Endothelial cell of umbilical vein (primary cell): ENCODE results near the gene KLHDC4. TPM values are rescaled to one million over a fixed set of nuclear protein-coding genes. Genes with fewer than 3 reads are reported as not detected.

Experiments
- BruUV-seq: library from RNA; stranded (reverse); fragments of 400-500 nt; replicated peaks from 2 replicates; lab custom pipeline; 2021; lab: Mats Ljungman, UMichigan
- CTCF ChIA-PET: fragments of 300-600, 350-600 bp; sonication (Branson Sonifier 250); formaldehyde crosslinking; loops from one replicate; lab custom pipeline; 2021; ENCODE audit warnings: antibody characterized with exemption, inconsistent platforms; lab: Charles Lee
- POLR2A ChIA-PET: fragments of 300-600, 350-600 bp; sonication (Branson Sonifier 250); formaldehyde crosslinking; loops from one replicate; lab custom pipeline; 2021; ENCODE audit warnings: antibody characterized with exemption, inconsistent platforms; lab: Charles Lee
- DNase-seq: peaks from one replicate; pipeline ENCODE4 v3.0.0-alpha.2; 2011; ENCODE audit warnings: low read depth, low spot score
- FAIRE-seq: peaks from 2 replicates; lab custom pipeline; 2011; peaks lifted over from hg19 to GRCh38; lab: Jason Lieb, UNC
- H2AFZ ChIP-seq: 2 replicates; pipeline ENCODE4 v1.6.0; 2012; ENCODE audit warnings: low read depth, low read length, control low read depth, inconsistent platforms
- H3K27ac ChIP-seq: 2 replicates; pipeline ENCODE4 v1.5.1; 2011; ENCODE audit warnings: low read depth, mild to moderate bottlenecking, control low read depth, low read length, moderate library complexity; ENCODE audit not compliant: insufficient read depth
- H3K27me3 ChIP-seq, 2 experiments: 2 replicates each; pipeline versions ENCODE4 v1.6.0 to v1.6.1; 2011; ENCODE audit warnings: low read length in 2 of 2, mixed read lengths in 1 of 2; ENCODE audit not compliant: control insufficient read depth in 2 of 2, insufficient read depth in 2 of 2
- H3K36me3 ChIP-seq, 2 experiments: 2 replicates in 1 of 2; 3 replicates in 1 of 2; pipeline ENCODE4 v1.5.1; 2011; ENCODE audit warnings: low read length in 2 of 2, mild to moderate bottlenecking in 1 of 2, moderate library complexity in 1 of 2; ENCODE audit not compliant: control insufficient read depth in 2 of 2, insufficient read depth in 2 of 2; ENCODE audit errors: extremely low read depth in 1 of 2
- H3K4me1 ChIP-seq: 3 replicates; pipeline ENCODE4 v1.5.1; 2011; ENCODE audit warnings: mild to moderate bottlenecking, low read length; ENCODE audit not compliant: control insufficient read depth, insufficient read depth; ENCODE audit errors: extremely low read depth
- H3K4me2 ChIP-seq: 2 replicates; pipeline ENCODE4 v1.6.1; 2011; ENCODE audit warnings: low read length, control low read depth, mixed read lengths; ENCODE audit not compliant: insufficient read depth
- H3K4me3 ChIP-seq, 3 experiments: fragments of 200-600 bp in 1 of 3; sonication (generic), shearing (Covaris generic) in 1 of 3; replicated peaks in 1 of 3; 2 replicates each; pipeline ENCODE4 v1.5.1; 2011 to 2016; ENCODE audit warnings: control low read depth in 3 of 3, low read length in 3 of 3, mild to moderate bottlenecking in 2 of 3, inconsistent platforms in 1 of 3, low read depth in 1 of 3, moderate library complexity in 1 of 3; ENCODE audit not compliant: insufficient read depth in 1 of 3
- H3K79me2 ChIP-seq: 2 replicates; pipeline ENCODE4 v1.6.0; 2012; ENCODE audit warnings: low read length, inconsistent platforms; ENCODE audit not compliant: control insufficient read depth, insufficient read depth
- H3K9ac ChIP-seq: replicated peaks from 2 replicates; pipeline ENCODE3; 2011; ENCODE audit warnings: low read length, control low read depth; ENCODE audit not compliant: insufficient read depth; ENCODE audit errors: extremely low read depth
- H3K9me1 ChIP-seq: replicated peaks from 3 replicates; pipeline ENCODE4 v1.6.0; 2011; ENCODE audit warnings: mild to moderate bottlenecking, low read length; ENCODE audit not compliant: control insufficient read depth, insufficient read depth; ENCODE audit errors: extremely low read depth
- H3K9me3 ChIP-seq: replicated peaks from 2 replicates; pipeline ENCODE4 v1.5.1; 2012; ENCODE audit warnings: low read length, inconsistent platforms; ENCODE audit not compliant: control insufficient read depth, insufficient read depth
- H4K20me1 ChIP-seq: replicated peaks from 2 replicates; pipeline ENCODE3; 2011; ENCODE audit warnings: mild to moderate bottlenecking, low read length; ENCODE audit not compliant: control insufficient read depth, insufficient read depth; ENCODE audit errors: extremely low read depth
- EZH2 ChIP-seq: IDR thresholded peaks from 2 replicates; pipeline ENCODE4 v1.6.1; 2012; ENCODE audit warnings: borderline replicate concordance, low read depth, mild to moderate bottlenecking, moderate library complexity, low read length, inconsistent platforms; ENCODE audit not compliant: severe bottlenecking
- FOS ChIP-seq: IDR thresholded peaks from 2 replicates; pipeline ENCODE4 v1.6.1; 2011; ENCODE audit warnings: mild to moderate bottlenecking, low read length, moderate library complexity, borderline replicate concordance; ENCODE audit not compliant: insufficient read depth
- GATA2 ChIP-seq: IDR thresholded peaks from 2 replicates; pipeline ENCODE4 v1.7.0; 2011; ENCODE audit warnings: low read depth, mild to moderate bottlenecking, moderate library complexity, mixed read lengths, low read length; ENCODE audit not compliant: insufficient read length, insufficient read depth
- JUN ChIP-seq: IDR thresholded peaks from 2 replicates; pipeline ENCODE4 v1.6.1; 2011; ENCODE audit warnings: borderline replicate concordance, low read depth; ENCODE audit not compliant: insufficient read length, insufficient read depth
- MYC ChIP-seq: IDR thresholded peaks from one replicate; pipeline ENCODE4 v1.6.1; 2011; ENCODE audit warnings: mild to moderate bottlenecking, low read depth, low read length
- POLR2A ChIP-seq: IDR thresholded peaks from 2 replicates; pipeline ENCODE4 v1.6.1; 2012; ENCODE audit warnings: low read depth, mild to moderate bottlenecking, control low read depth, low read length
- POLR2AphosphoS5 ChIP-seq: IDR thresholded peaks from 2 replicates; pipeline ENCODE4 v1.6.1; 2012; ENCODE audit warnings: low read depth, mild to moderate bottlenecking, control low read depth, low read length, moderate library complexity; ENCODE audit not compliant: insufficient read depth
- dilution Hi-C: fragments of 300-500 bp; cut with MboI; formaldehyde crosslinking; loops from one replicate; pipeline ENCODE4 v1.15.0; 2019; ENCODE audit warnings: low sequenced_read_pairs; ENCODE audit not compliant: extremely low pct_ligation_motif_present
- intact Hi-C: fragments of 100-400 bp; cut with micrococcal nuclease; formaldehyde crosslinking; loops from one replicate; pipeline ENCODE4 v1.10.0; 2022
- polyA plus RNA-seq, 4 experiments: library from polyadenylated mRNA; depleted of rRNA in 3 of 4; stranded (reverse) in 3 of 4; unstranded in 1 of 4; fragments of >200 nt; gene quantifications; 2 replicates each; pipeline versions ENCODE4 v1.2.1 to v1.2.3, GENCODE V29; 2011 to 2012; ENCODE audit warnings: missing spikeins in 1 of 4
- total RNA-seq: library from RNA; stranded (reverse); gene quantifications from 2 replicates; pipeline ENCODE4 v1.2.3, GENCODE V29; 2021
- TF ChIP-seq, protein P1 (sequence below), 2 donors: IDR thresholded peaks; 1 replicate in 1 of 2; 2 replicates in 1 of 2; pipeline ENCODE4 v1.5.1; 2011; ENCODE audit warnings: low read length in 2 of 2, mild to moderate bottlenecking in 2 of 2, moderate library complexity in 2 of 2, control low read depth in 1 of 2, inconsistent platforms in 1 of 2, low read depth in 1 of 2; ENCODE audit not compliant: insufficient read depth in 1 of 2; ENCODE audit errors: extremely low read depth in 1 of 2
- TF ChIP-seq, protein P2 (sequence below): IDR thresholded peaks from 2 replicates; pipeline ENCODE4 v1.6.1; 2011; ENCODE audit not compliant: insufficient read depth, insufficient read length

Gene KLHDC4
- total and polyA plus RNA-seq, 2 donors (not counting 3 experiments of a cell fraction or from before 2014, with no cell fraction given) = 24.7 to 46.2 TPM

DNA sequence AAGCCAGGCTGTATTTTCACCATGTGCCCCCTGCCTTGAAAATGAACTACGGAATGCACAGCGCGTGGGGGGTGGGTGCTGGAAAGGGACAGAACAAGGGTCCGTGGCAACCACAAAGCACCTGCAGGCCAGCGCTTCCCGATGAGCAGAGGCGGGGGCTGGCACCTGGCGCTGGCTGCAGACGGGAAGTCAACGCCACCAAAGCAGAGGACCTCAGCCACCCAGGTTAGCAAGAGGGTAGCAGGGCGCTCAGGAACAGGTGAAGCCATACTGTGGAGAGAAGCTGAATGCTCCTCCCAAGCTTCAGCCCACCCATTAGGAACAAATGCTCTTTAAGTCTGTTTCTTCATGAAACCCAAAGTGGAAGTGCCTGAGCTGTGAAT lies 64.7 kb downstream of the KLHDC4 start:
- no TSS peak for BruUV-seq
- CTCF ChIA-PET = interaction anchor here (1.2 to 2.6 kb wide), 3 partner anchors 9 to 22 kb away, joined by 3 to 15 read pairs (median 9); no protein-coding TSS in a partner anchor

More for the DNA sequence above, 64.7 kb downstream of the KLHDC4 start:
- dilution Hi-C loops = no loop called here
- Histone ChIP-seq H3K4me1 (peaks cover 24% of the 10 kb centered on the region), H3K27me3 (no peaks in the 10 kb centered on the region), H3K36me3 (peaks cover 0 to 4% of the 10 kb centered on the region in 2 experiments), H3K4me3 (no peak overlapping the region), H2AFZ (no peak overlapping the region), H3K9me1 (no peaks in the 10 kb centered on the region), H3K27ac (no peak overlapping the region), H3K79me2 (no peaks in the 10 kb centered on the region), H3K4me2 (no peak overlapping the region), H4K20me1 (no peaks in the 10 kb centered on the region), H3K9ac (no peak overlapping the region), H3K9me3 (no peaks in the 10 kb centered on the region)
- TF ChIP-seq GATA2 (no peak), POLR2A (no peak), MYC (no peak), EZH2 (no peak), FOS (no peak), JUN (no peak), POLR2AphosphoS5 (no peak)
- TF ChIP-seq, protein P1, sequence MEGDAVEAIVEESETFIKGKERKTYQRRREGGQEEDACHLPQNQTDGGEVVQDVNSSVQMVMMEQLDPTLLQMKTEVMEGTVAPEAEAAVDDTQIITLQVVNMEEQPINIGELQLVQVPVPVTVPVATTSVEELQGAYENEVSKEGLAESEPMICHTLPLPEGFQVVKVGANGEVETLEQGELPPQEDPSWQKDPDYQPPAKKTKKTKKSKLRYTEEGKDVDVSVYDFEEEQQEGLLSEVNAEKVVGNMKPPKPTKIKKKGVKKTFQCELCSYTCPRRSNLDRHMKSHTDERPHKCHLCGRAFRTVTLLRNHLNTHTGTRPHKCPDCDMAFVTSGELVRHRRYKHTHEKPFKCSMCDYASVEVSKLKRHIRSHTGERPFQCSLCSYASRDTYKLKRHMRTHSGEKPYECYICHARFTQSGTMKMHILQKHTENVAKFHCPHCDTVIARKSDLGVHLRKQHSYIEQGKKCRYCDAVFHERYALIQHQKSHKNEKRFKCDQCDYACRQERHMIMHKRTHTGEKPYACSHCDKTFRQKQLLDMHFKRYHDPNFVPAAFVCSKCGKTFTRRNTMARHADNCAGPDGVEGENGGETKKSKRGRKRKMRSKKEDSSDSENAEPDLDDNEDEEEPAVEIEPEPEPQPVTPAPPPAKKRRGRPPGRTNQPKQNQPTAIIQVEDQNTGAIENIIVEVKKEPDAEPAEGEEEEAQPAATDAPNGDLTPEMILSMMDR (IDR thresholded peaks at IDR 0.05; ENCODE audit: extremely low read depth in 1 of 2, insufficient read depth in 1 of 2, low read depth in 1 of 2, low read length in 2 of 2) = no peak
- TF ChIP-seq, protein P2, sequence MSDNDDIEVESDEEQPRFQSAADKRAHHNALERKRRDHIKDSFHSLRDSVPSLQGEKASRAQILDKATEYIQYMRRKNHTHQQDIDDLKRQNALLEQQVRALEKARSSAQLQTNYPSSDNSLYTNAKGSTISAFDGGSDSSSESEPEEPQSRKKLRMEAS = no peak
- intact Hi-C loops = no loop called here
- POLR2A ChIA-PET = no interaction called here
- DNase-seq = no peak
- no peak for FAIRE-seq
